NCI-H2227 treated with DMSO at 0.1 percent for 48 hours (cell line): Measurements from ENCODE around the gene POLN.
"Not testable (repeated sequence)": the region's sequence is repeated elsewhere in the genome, so short reads cannot be mapped to it uniquely, and the experiment has no call there.

ENCODE experiments used
- DNase-seq: peaks from one replicate; lab custom pipeline; 2025; lab: John Stamatoyannopoulos, UW

Gene POLN

DNA sequence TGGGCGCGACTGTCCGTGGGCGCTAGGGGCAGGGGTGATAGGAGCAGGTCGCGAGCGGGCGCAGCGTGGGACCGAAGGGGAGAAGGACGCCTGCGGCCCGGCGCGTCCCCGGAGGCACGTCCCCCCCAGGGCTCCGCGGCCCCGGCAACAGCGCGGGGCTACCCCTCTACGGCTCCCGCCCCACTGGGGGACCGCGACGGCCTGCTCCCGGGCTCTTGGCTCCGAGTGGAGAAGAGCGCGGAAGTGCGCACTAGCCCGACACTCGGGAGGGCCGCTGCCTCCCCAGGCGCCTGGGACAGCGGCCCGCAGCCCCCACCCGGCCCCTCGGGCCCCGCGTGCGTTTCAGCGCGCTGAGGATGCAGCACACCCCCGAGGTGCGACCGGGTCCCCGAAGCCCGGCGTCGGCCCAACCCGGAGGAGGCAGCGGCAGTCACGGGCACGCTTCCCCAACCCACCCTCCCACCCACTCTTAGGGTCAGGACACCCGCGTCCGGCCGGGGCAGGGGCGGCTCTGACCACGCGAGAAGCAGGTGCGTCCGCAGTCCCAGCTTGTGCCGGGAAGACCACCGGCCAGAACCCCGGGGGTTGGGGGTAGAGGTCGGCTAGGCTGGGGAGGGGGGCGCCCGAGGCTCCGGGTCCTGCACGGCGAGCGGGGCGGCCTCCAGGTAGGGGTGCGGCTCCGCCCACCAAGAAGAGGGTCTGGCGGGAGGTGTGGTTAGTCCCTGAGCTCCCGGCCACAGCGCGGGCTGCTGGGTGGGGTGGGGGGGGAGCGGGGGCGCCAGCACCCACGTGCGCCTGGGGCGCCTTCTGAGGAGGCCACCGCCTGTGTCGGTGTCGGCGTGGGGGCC, 201.3 kb downstream of the POLN start:
- no peak for DNase-seq

DNA sequence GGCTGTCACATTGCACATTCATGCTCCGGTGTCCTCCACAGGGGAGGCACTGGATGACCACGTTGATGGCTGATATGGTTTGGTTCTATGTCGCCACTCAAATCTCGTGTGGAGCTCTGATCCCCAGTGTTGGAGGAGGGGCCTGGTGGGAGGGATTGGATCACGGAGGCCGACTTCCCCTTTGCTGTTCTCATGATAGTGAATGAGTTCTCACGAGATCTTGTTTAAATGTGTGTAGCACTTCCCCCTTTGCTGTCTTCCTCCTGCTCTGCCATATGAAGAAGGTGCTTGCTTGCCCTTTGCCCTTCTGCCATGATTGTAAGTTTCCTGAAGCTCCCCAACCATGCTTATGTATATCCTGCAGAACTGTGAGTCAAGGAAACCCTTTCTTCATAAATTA, 205.1 kb downstream of the POLN start:
- no peak for DNase-seq

DNA sequence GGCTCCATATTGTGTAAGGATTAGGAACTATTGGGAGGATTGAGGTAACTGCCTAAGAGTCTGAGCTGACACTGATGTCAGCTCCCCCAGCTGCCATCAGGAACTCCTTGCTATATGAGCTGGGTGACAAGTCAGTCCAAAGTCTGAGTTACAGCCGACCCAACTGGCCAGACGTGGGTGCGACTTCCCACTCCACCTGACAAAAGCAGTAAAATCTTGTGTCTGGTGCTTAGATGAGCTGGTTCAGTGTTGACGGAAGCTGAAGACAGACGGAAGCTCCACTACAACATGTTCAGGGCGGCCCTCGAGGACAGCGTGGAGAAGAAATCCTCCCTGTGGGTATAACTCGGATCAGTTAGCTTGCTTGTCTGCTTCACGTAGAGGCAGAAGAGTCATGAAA, 205.6 kb downstream of the POLN start:
- no peak for DNase-seq

DNA sequence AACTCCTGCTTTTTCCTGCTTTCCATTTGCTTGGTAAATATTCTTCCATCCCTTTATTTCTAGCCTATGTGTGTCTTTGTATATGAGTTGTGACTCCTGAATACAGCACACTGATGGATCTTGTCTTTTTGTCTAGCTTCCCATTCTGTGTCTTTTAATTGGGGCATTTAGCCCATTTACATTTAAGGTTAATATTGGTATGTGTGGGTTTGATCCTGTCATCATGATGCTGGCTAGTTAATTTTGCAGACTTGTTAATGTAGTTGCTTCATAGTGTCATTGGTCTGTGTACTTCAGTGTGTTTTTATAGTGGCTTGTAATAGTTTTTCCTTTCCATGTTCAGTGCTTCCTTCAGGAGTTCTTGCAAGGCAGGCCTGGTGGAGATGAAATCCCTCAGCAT, 210.8 kb downstream of the POLN start:
- DNase-seq: not testable (repeated sequence)

DNA sequence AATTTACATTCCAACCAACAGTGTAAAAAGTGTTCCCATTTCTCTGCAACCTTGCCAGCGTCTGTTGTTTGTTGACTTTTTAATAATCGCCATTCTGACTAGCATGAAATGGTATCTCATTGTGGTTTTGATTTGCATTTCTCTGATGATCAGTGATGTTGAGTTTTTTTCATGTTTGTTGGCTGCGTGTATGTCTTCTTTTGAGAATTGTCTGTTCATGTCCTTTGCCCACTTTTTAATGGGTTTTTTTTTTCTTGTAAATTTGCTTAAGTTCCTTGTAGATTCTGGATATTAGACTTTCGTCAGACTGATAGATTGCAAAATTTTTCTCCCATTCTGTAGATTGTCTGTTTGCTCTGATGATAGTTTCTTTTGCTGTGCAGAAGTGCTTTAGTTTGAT, 214.8 kb downstream of the POLN start:
- not testable (repeated sequence) for DNase-seq

DNA sequence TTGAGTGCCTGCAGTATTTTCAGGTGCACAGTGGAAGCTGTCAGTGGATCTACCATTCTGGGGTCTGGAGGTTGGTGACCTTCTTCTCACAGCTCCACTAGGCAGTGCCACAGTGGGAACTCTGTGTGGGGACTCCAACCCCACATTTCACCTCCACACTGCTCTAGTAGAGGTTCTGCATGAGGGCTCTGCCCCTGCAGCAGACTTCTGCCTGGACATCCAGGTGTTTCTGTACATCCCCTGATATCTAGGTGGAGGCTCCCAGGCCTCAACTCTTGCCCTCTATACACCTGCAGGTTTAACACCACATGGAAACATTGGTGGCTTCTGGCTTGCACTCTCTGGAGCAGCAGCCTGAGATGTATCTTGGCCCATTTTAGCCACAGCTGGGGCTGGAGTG, 216.1 kb downstream of the POLN start:
- no peak for DNase-seq

DNA sequence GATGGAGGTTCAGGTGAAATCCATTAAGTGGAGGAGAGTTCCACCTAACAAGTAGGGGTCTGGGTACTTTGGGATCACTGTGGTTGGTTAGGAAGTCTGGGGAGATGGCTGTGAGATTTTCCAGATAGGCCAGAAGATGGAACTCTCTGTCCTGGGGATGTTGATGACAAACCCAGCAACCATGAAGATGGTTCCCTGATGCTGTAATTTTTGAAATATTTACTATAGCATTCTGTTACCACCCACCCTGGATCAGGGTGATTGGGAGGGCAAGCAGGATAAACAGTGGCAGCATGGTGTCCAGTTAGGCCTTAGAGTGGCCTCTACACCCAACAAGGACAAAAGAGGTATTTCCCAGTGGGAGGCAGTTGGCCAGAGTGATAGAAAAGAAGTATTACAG, 217.2 kb downstream of the POLN start:
- DNase-seq: no peak
